GM21390 (cell line): ENCODE measurements around the gene LMTK3.
"Not testable (repeated sequence)": the region's sequence is repeated elsewhere in the genome, so short reads cannot be mapped to it uniquely, and the experiment has no call there.

Source experiments
- ATAC-seq: cut with Tn5 transposase; IDR thresholded peaks from one replicate; pipeline ENCODE4 v1.9.1; 2021; ENCODE audit not compliant: unreplicated experiment

LMTK3 gene

GRCh38 chr19:48507911-48508439, 3.7 kb downstream of the LMTK3 start:
- ATAC-seq = no peak

- no peak for ATAC-seq
Observed at GRCh38 chr19:48506138-48506733, 5.4 kb downstream of the LMTK3 start.

- ATAC-seq = no peak
Observed at GRCh38 chr19:48502350-48503018, 9.2 kb downstream of the LMTK3 start.

- no peak for ATAC-seq
Observed at GRCh38 chr19:48501494-48502349, 9.9 kb downstream of the LMTK3 start.

- no peak for ATAC-seq
Observed at GRCh38 chr19:48500830-48501493, 10.7 kb downstream of the LMTK3 start.

GRCh38 chr19:48499316-48500090, 12.1 kb downstream of the LMTK3 start:
- no peak for ATAC-seq

- ATAC-seq = no peak
Observed at GRCh38 chr19:48498595-48499311, 12.9 kb downstream of the LMTK3 start.

- ATAC-seq = no peak
Observed at GRCh38 chr19:48497728-48498594, 13.7 kb downstream of the LMTK3 start.

- ATAC-seq = no peak
Observed at GRCh38 chr19:48496959-48497727, 14.5 kb downstream of the LMTK3 start.

- ATAC-seq = no peak
Observed at GRCh38 chr19:48495396-48495795, 16.2 kb downstream of the LMTK3 start.

- no peak for ATAC-seq
Observed at GRCh38 chr19:48493718-48494401, 17.8 kb downstream of the LMTK3 start.

- peak; percentile 62 for ATAC-seq
Observed at GRCh38 chr19:48492925-48493717, 18.5 kb downstream of the LMTK3 start.

GRCh38 chr19:48491793-48492123, 19.9 kb downstream of the LMTK3 start:
- no peak for ATAC-seq

GRCh38 chr19:48490981-48491792, 20.4 kb downstream of the LMTK3 start:
- ATAC-seq = no peak

- ATAC-seq = no peak
Observed at GRCh38 chr19:48489608-48490216, 21.9 kb downstream of the LMTK3 start.

- ATAC-seq = not testable (repeated sequence)
Observed at GRCh38 chr19:48488478-48488877, 23.2 kb downstream of the LMTK3 start.
